OCI-LY7 (cell line): Measurements from ENCODE around the gene NEK4. TPM values are rescaled to one million over a fixed set of nuclear protein-coding genes. Genes with fewer than 3 reads are reported as not detected.

Experiments used
- BruUV-seq: library from RNA; stranded (reverse); fragments of 400-500 nt; replicated peaks from 2 replicates; lab custom pipeline; 2021; lab: Mats Ljungman, UMichigan
- CTCF ChIA-PET: fragments of 300-600 bp; sonication (Branson Sonifier 250); formaldehyde crosslinking; loops from one replicate; lab custom pipeline; 2022; ENCODE audit warnings: antibody characterized with exemption; ENCODE audit not compliant: unreplicated experiment; lab: Charles Lee
- POLR2A ChIA-PET: fragments of 300-600 bp; sonication (Branson Sonifier 250); formaldehyde crosslinking; loops from one replicate; lab custom pipeline; 2022; ENCODE audit warnings: antibody characterized with exemption; lab: Charles Lee
- DNase-seq: peaks from one replicate; pipeline ENCODE4 v3.0.0-alpha.2; 2015; ENCODE audit warnings: low spot score
- H2AFZ ChIP-seq: fragments of 200-600 bp; sonication (generic), shearing (Covaris generic); 2 replicates; pipeline ENCODE4 v1.6.1; 2014; ENCODE audit warnings: mild to moderate bottlenecking, antibody characterized with exemption, low read length, moderate library complexity
- H3K27ac ChIP-seq: fragments of 200-600 bp; sonication (generic); 2 replicates; pipeline ENCODE4 v1.5.1; 2014; ENCODE audit warnings: mixed run types, low read depth, mild to moderate bottlenecking, moderate library complexity, low read length, inconsistent platforms; ENCODE audit not compliant: poor library complexity, severe bottlenecking
- H3K36me3 ChIP-seq: fragments of 200-600 bp; sonication (generic); 2 replicates; pipeline ENCODE4 v1.6.1; 2014; ENCODE audit warnings: mild to moderate bottlenecking, antibody characterized with exemption, low read length, moderate library complexity, mixed read lengths; ENCODE audit not compliant: insufficient read depth
- H3K4me1 ChIP-seq: fragments of 200-600 bp; sonication (generic); 2 replicates; pipeline ENCODE4 v1.5.1; 2014; ENCODE audit warnings: mild to moderate bottlenecking, low read length; ENCODE audit not compliant: insufficient read depth, poor library complexity, severe bottlenecking
- H3K4me2 ChIP-seq: fragments of 200-600 bp; sonication (generic); 2 replicates; pipeline ENCODE4 v1.6.1; 2014; ENCODE audit warnings: mild to moderate bottlenecking, low read length
- H3K4me3 ChIP-seq: fragments of 200-600 bp; sonication (generic); 2 replicates; pipeline ENCODE4 v1.5.1; 2014; ENCODE audit warnings: mild to moderate bottlenecking, low read depth, low read length; ENCODE audit not compliant: poor library complexity, severe bottlenecking
- H3K79me2 ChIP-seq: fragments of 200-600 bp; sonication (generic); 2 replicates; pipeline ENCODE4 v1.6.1; 2016; ENCODE audit warnings: low read depth, mild to moderate bottlenecking, low read length, moderate library complexity, mixed read lengths; ENCODE audit not compliant: insufficient read depth
- H3K9me2 ChIP-seq: fragments of 200-600 bp; sonication (generic); 2 replicates; pipeline ENCODE4 v1.6.1; 2016; ENCODE audit warnings: mild to moderate bottlenecking, low read length, mixed read lengths; ENCODE audit not compliant: insufficient read depth
- H3K9me3 ChIP-seq: fragments of 200-600 bp; sonication (generic); 2 replicates; pipeline ENCODE4 v1.6.1; 2014; ENCODE audit warnings: mild to moderate bottlenecking, mixed run types, low read length, mixed read lengths
- H4K20me1 ChIP-seq: fragments of 200-600 bp; sonication (generic); 2 replicates; pipeline ENCODE4 v1.6.1; 2014; ENCODE audit warnings: mild to moderate bottlenecking, antibody characterized with exemption, low read length, moderate library complexity, mixed read lengths; ENCODE audit not compliant: insufficient read depth
- EZH2phosphoT487 ChIP-seq: fragments of 200-600 bp; sonication (generic); IDR thresholded peaks from 2 replicates; pipeline ENCODE4 v1.6.1; 2018; ENCODE audit warnings: low read depth, borderline replicate concordance, mild to moderate bottlenecking, mixed run types, antibody characterized with exemption, low read length, moderate library complexity, mixed read lengths
- intact Hi-C: fragments of 100-400 bp; cut with micrococcal nuclease; formaldehyde crosslinking; loops from one replicate; pipeline ENCODE4 v1.10.0; 2022; ENCODE audit not compliant: unreplicated experiment
- total RNA-seq, 2 experiments: library from RNA; depleted of rRNA in 1 of 2; stranded (reverse); fragments of >200 nt in 1 of 2; shearing (Covaris generic) in 1 of 2; gene quantifications; 2 replicates each; pipeline ENCODE4 v1.2.3, GENCODE V29; 2014 to 2022
- TF ChIP-seq, protein P1 (sequence below): fragments of 200-600 bp; sonication (generic); conservative IDR thresholded peaks from 2 replicates; pipeline ENCODE4 v1.5.1; 2014; ENCODE audit warnings: mild to moderate bottlenecking, antibody characterized with exemption, low read length, moderate library complexity, mixed read lengths

NEK4 gene
- total RNA-seq, 2 experiments from 2014 or later = 27.5 to 38.6 TPM

DNA sequence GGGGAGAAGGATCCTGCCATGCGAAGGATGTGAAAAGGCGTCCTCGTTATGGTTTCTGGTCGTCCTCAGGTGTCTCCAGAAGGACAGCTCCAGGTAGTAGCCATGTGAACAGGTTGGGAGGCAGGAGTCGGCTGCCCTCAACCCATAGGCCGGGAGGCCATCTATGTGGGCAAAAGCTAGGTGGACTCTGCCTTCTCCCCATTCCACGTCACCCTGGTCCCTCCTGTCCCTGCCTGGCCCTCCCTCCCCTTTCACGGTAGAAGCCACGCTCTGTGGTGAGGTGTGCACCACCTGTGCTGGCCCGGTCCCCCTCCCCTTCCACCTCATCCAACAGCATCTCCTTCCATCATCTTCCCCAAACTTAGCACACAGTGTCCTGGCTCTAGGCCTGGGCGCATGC lies 40.2 kb upstream of the NEK4 start:
- Histone ChIP-seq H3K9me3 (no peaks in the 10 kb centered on the region), H3K9me2 (no peaks in the 10 kb centered on the region), H3K4me2 (no peak overlapping the region), H2AFZ (no peak overlapping the region), H3K4me3 (no peak overlapping the region), H3K4me1 (no peaks in the 10 kb centered on the region), H4K20me1 (no peaks in the 10 kb centered on the region), H3K36me3 (no peaks in the 10 kb centered on the region), H3K79me2 (no peaks in the 10 kb centered on the region), H3K27ac (no peak overlapping the region)
- no peak for TF ChIP-seq EZH2phosphoT487
- TF ChIP-seq, protein P1, sequence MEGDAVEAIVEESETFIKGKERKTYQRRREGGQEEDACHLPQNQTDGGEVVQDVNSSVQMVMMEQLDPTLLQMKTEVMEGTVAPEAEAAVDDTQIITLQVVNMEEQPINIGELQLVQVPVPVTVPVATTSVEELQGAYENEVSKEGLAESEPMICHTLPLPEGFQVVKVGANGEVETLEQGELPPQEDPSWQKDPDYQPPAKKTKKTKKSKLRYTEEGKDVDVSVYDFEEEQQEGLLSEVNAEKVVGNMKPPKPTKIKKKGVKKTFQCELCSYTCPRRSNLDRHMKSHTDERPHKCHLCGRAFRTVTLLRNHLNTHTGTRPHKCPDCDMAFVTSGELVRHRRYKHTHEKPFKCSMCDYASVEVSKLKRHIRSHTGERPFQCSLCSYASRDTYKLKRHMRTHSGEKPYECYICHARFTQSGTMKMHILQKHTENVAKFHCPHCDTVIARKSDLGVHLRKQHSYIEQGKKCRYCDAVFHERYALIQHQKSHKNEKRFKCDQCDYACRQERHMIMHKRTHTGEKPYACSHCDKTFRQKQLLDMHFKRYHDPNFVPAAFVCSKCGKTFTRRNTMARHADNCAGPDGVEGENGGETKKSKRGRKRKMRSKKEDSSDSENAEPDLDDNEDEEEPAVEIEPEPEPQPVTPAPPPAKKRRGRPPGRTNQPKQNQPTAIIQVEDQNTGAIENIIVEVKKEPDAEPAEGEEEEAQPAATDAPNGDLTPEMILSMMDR = no peak
- intact Hi-C loops = no loop called here
- BruUV-seq = no TSS peak
- no peak for DNase-seq
- POLR2A ChIA-PET = no interaction called here
- CTCF ChIA-PET = no interaction called here

DNA sequence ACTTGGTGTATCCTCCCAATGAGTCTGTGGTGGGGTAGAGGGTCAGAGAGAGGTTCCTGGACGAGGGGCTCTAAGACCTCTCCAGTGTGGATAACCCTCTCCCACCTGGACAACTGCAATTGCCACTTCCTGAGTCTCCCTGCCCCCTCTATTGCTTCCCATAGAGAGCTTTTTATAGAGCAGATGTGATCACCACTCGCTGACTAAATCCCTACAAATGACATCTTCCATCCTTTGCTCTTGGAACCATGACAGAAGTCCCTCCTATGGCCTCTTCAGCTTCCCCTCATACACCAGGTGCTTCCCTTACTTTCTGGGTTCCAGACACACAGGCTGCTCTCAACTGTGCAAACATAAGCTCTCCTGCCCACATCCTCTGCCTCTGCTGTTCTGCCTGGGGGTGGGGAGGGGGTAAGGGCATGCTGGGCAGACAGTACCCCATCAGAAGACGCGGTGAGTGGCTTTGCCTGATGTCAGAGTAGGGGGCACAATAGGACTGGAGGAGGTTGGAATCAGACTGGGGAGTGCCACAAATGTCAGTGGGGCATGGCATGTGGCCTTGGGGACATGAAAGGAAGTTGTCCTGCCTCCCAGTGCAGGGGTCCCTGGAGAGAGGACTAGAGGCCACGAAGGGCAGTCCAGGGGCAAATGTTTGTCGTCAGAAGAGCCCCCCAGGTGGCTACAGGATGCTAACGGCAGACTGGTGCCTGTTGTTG lies 39.1 kb upstream of the NEK4 start:
- no TSS peak for BruUV-seq
- no peaks in the 10 kb centered on the region for H3K79me2 ChIP-seq
- H3K9me3 ChIP-seq = no peaks in the 10 kb centered on the region
- no peak overlapping the region for H2AFZ ChIP-seq
- no peak overlapping the region for H3K4me3 ChIP-seq
- TF ChIP-seq EZH2phosphoT487 = no peak
- TF ChIP-seq, protein P1 = no peak
- no peaks in the 10 kb centered on the region for H3K36me3 ChIP-seq
- no peaks in the 10 kb centered on the region for H3K4me1 ChIP-seq
- intact Hi-C loops = no loop called here
- no peak overlapping the region for H3K4me2 ChIP-seq
- no peak overlapping the region for H3K27ac ChIP-seq
- ChIA-PET POLR2A (no interaction called here), CTCF (no interaction called here)
- no peak for DNase-seq
- H4K20me1 ChIP-seq = no peaks in the 10 kb centered on the region
- H3K9me2 ChIP-seq = no peaks in the 10 kb centered on the region

DNA sequence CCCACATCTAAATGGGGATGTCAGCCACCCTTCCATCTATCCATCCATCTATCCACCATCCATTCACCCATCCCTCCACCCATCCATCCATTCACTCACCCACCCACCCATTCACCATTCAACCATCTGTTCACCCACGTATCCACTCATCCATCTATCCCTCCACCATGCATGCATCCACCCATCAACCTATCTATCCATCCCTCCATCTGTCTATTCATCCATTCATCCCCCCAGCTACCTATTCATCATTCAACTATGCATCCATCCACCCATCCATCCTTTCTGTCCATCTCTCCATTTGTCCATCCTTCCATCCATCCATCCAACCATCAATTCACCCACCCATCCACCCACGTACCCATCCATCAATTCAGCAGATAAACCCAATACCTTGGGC lies 38.4 kb upstream of the NEK4 start:
- H4K20me1 ChIP-seq = no peaks in the 10 kb centered on the region
- H3K36me3 ChIP-seq = no peaks in the 10 kb centered on the region
- H3K27ac ChIP-seq = no peak overlapping the region
- no TSS peak for BruUV-seq
- H3K79me2 ChIP-seq = no peaks in the 10 kb centered on the region
- POLR2A ChIA-PET = interaction anchor here (0.5 kb wide), 1 partner anchor 487 kb away, joined by 3 read pairs; no protein-coding TSS in a partner anchor
- H2AFZ ChIP-seq = no peak overlapping the region
- H3K4me1 ChIP-seq = no peaks in the 10 kb centered on the region
- no peaks in the 10 kb centered on the region for H3K9me3 ChIP-seq
- intact Hi-C loops = no loop called here
- DNase-seq = no peak
- no peaks in the 10 kb centered on the region for H3K9me2 ChIP-seq
- TF ChIP-seq, protein P1 = no peak
- no peak for TF ChIP-seq EZH2phosphoT487
- H3K4me2 ChIP-seq = no peak overlapping the region
- H3K4me3 ChIP-seq = no peak overlapping the region
- CTCF ChIA-PET = no interaction called here
